ENCODE measurements around the gene SIX1.

SIX1 gene

DNA sequence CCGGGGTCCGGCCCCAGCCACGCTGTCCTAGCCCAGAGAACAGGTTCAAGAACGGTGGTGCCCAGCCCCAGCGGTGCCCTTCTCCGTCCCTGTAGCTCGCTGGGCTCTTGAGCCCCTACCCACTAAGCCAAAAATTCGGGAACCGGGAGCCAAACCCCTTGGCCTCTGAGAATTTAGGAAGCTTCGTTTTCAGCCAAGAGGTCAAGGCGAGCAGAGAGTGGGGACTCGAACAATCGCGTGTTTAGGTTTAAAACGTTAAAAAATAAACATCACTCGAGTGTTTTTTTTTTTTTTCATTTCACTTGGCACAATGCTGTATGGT is 6.2 kb downstream of the SIX1 start:
- ChIA-PET POLR2A (interaction anchor here (1.1 kb wide), 1 partner anchor 16 kb away, joined by 4 read pairs; no protein-coding TSS in a partner anchor), CTCF (interaction anchor here (0.6 to 1.6 kb wide), 2 partner anchors 18 to 75 kb away, joined by 4 to 6 read pairs; no protein-coding TSS in a partner anchor)
- no peak for DNase-seq (ENCODE audit: extremely low spot score)

GRCh38 chr14:60642270-60643140 is 6.8 kb downstream of the SIX1 start:
- DNase-seq (ENCODE audit: extremely low spot score): no peak
- TF ChIP-seq TARDBP (IDR thresholded peaks at IDR 0.05) (no peak), FOXM1 (IDR thresholded peaks at IDR 0.05; ENCODE audit: borderline replicate concordance) (no peak), ARNT (IDR thresholded peaks at IDR 0.05) (no peak), SP1 (IDR thresholded peaks at IDR 0.05) (no peak)
- ChIA-PET CTCF (interaction anchor here (0.6 to 1.6 kb wide), 2 partner anchors 18 to 76 kb away, joined by 4 to 6 read pairs; no protein-coding TSS in a partner anchor), POLR2A (interaction anchor here (1.1 to 1.2 kb wide), 2 partner anchors 11 to 17 kb away, joined by 3 to 4 read pairs; no protein-coding TSS in a partner anchor)

More for the DNA sequence above, 6.2 kb downstream of the SIX1 start:
- TF ChIP-seq ELF4 (IDR thresholded peaks at IDR 0.05) (no peak), TARDBP (IDR thresholded peaks at IDR 0.05) (no peak), ARNT (IDR thresholded peaks at IDR 0.05) (no peak), FOXK2 (IDR thresholded peaks at IDR 0.05) (no peak), CTBP1 (IDR thresholded peaks at IDR 0.05; ENCODE audit: borderline replicate concordance) (no peak), FOXM1 (IDR thresholded peaks at IDR 0.05; ENCODE audit: borderline replicate concordance) (no peak), L3MBTL2 (conservative IDR thresholded peaks at IDR 0.05) (no peak), NFRKB (IDR thresholded peaks at IDR 0.05) (no peak), SP1 (IDR thresholded peaks at IDR 0.05) (no peak), BHLHE40 (IDR thresholded peaks at IDR 0.05; ENCODE audit: borderline replicate concordance) (no peak), ZNF384 (IDR thresholded peaks at IDR 0.05) (no peak)

DNA sequence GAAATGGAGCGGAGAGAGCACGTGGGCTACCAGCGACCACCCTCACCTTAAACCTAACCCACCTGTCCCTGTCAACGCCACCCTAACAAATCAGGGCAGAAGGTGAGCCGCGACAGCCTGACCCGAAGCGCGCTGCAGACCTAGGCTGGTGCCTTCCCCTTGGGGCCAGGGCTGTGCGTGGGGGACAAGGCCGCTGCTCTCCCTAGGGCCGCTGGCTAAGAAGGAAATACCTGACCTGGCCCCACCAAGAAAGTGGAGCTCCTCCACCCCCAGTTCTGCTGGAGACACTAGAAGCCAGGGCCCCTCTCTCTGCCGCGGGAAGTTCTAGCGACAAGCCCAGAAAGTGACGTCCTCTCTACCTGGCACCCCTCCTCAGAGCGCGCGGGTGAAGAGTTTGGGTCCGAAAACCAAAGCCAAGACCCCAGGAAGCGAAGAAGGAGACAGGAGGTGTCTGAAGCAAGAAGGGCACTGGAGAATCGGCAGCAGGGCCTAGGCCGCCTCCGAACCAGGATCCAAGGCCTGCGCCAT is 7.5 kb downstream of the SIX1 start:
- no peak for DNase-seq (ENCODE audit: extremely low spot score)
- ChIA-PET POLR2A (interaction anchor here (1.2 kb wide), 1 partner anchor 11 kb away, joined by 3 read pairs; no protein-coding TSS in a partner anchor), CTCF (no interaction called here)
- TF ChIP-seq ARNT (IDR thresholded peaks at IDR 0.05): no peak
- no peak for TF ChIP-seq PKNOX1 (IDR thresholded peaks at IDR 0.05)
- no peak for TF ChIP-seq CTBP1 (IDR thresholded peaks at IDR 0.05; ENCODE audit: borderline replicate concordance)
- TF ChIP-seq ELF4 (IDR thresholded peaks at IDR 0.05): no peak

DNA sequence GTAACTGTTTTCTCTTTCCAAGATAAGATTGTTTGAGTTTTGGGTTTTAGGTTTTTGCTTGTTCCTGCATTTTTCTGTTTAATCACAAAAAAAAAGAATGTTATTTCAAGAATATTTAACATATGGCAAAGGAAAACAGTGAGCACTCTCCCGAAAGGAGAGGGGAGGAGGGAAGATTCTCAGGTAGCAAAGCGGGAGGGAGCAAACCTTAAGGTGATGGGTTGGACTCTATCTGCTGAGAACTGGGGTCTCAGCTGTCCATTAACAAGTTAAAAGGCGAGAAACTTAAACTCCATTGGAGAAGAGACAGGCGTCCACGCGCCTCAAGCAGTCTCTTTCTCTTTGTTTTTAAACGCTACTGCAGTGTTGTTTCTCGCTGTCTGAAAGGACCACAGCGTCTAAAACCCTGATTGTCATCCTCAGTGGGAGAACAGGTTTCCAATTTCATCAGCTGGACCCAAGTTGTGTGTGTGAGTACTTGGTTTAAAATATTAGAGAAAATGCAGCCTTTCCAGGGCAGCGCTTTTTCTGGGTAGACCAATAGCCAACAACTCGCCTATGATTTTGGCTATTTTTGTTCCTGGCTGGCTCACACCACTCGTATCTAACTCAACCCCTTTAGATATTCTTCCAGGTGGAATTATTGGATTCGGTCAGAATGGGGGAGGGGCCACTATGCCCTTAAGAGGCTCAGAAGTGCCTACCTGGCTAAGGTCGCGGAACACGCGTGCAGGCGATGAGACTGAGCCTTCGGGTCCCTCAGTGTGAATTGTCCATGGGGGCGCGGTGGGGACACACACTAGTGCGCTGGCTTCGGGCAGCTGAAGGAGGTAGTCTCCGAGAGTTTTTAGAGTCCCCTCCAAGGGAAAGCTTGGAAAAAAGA is 8.2 kb downstream of the SIX1 start:
- TF ChIP-seq ZNF384 (IDR thresholded peaks at IDR 0.05): no peak
- no peak for TF ChIP-seq FOXK2 (IDR thresholded peaks at IDR 0.05)
- TF ChIP-seq LEF1 (IDR thresholded peaks at IDR 0.05; ENCODE audit: borderline replicate concordance): no peak
- TF ChIP-seq FOXA1 (IDR thresholded peaks at IDR 0.05): no peak
- no peak for TF ChIP-seq ELF4 (IDR thresholded peaks at IDR 0.05)
- TF ChIP-seq SP1 (IDR thresholded peaks at IDR 0.05): no peak
- no peak for TF ChIP-seq BHLHE40 (IDR thresholded peaks at IDR 0.05; ENCODE audit: borderline replicate concordance)
- TF ChIP-seq PKNOX1 (IDR thresholded peaks at IDR 0.05): no peak
- TF ChIP-seq HDGF (IDR thresholded peaks at IDR 0.05; ENCODE audit: borderline replicate concordance): no peak
- TF ChIP-seq SUZ12 (IDR thresholded peaks at IDR 0.05): no peak
- TF ChIP-seq L3MBTL2 (conservative IDR thresholded peaks at IDR 0.05): no peak
- ChIA-PET CTCF (no interaction called here), POLR2A (interaction anchor here (1.2 kb wide), 1 partner anchor 12 kb away, joined by 3 read pairs; no protein-coding TSS in a partner anchor)
- no peak for DNase-seq (ENCODE audit: extremely low spot score)

DNA sequence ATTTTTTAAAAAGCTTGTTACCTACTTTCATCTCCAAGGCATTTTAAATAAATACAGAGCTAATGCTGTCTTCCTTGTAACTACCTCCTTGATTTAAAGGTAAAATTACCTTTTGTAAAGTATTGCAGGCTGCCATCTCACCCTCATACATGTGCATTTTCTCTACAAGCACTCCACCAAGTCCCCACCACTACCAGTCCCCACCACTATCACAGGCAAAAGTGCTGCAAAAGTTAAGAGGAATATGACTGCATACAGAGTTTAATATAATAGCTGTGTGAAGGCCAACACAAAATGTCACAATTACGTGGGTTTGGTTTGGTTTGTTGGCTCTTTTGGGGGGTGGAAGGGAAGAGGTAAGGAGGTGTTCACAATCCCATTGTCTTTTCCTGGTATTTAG is 9.6 kb downstream of the SIX1 start:
- DNase-seq (ENCODE audit: extremely low spot score): no peak
- ChIA-PET POLR2A (interaction anchor here (0.9 to 1.5 kb wide), 2 partner anchors 9 to 15 kb away, joined by 3 read pairs; no protein-coding TSS in a partner anchor), CTCF (no interaction called here)
- TF ChIP-seq TARDBP (IDR thresholded peaks at IDR 0.05) (no peak), LEF1 (IDR thresholded peaks at IDR 0.05; ENCODE audit: borderline replicate concordance) (no peak), CTBP1 (IDR thresholded peaks at IDR 0.05; ENCODE audit: borderline replicate concordance) (no peak), HDGF (IDR thresholded peaks at IDR 0.05; ENCODE audit: borderline replicate concordance) (no peak)

GRCh38 chr14:60637479-60638315 is 11.6 kb downstream of the SIX1 start:
- ChIA-PET POLR2A (interaction anchor here (0.8 to 3.2 kb wide), 5 partner anchors 9 to 85 kb away, joined by 3 to 21 read pairs (median 4); partner anchors contain the start of gene SIX1), CTCF (interaction anchor here (1.3 kb wide), 1 partner anchor 13 kb away, joined by 4 read pairs; no protein-coding TSS in a partner anchor)
- no peak for DNase-seq (ENCODE audit: extremely low spot score)
- TF ChIP-seq FOXA1 (IDR thresholded peaks at IDR 0.05): no peak
- TF ChIP-seq HDGF (IDR thresholded peaks at IDR 0.05; ENCODE audit: borderline replicate concordance): no peak
- TF ChIP-seq ELF4 (IDR thresholded peaks at IDR 0.05): no peak
- no peak for TF ChIP-seq ARNT (IDR thresholded peaks at IDR 0.05)
- TF ChIP-seq NFRKB (IDR thresholded peaks at IDR 0.05): no peak
- TF ChIP-seq SP1 (IDR thresholded peaks at IDR 0.05): no peak
- TF ChIP-seq ZNF384 (IDR thresholded peaks at IDR 0.05): no peak
